DMS79 treated with DMSO at 0.1 percent for 48 hours (cell line): ENCODE data around the gene CARD19.

Source experiments
- DNase-seq: peaks from one replicate; lab custom pipeline; 2025; lab: John Stamatoyannopoulos, UW

Gene CARD19

GRCh38 chr9:93096131-93096802 is at the start of gene CARD19:
Gene CARD19 (plus strand): TSS chr9:93096217. CDS start chr9:93096346, 129 bp downstream.
- DNase-seq, result no peak

- DNase-seq, result no peak
Measured at GRCh38 chr9:93048566-93049448, 47.2 kb upstream of the CARD19 start.

GRCh38 chr9:93049491-93049890 is 46.5 kb upstream of the CARD19 start:
- no peak for DNase-seq

- DNase-seq, result no peak
Measured at GRCh38 chr9:93050231-93050630, 45.8 kb upstream of the CARD19 start.

- no peak for DNase-seq
Measured at GRCh38 chr9:93051680-93052089, 44.3 kb upstream of the CARD19 start.

GRCh38 chr9:93052791-93053540 is 43.1 kb upstream of the CARD19 start:
- DNase-seq, result peak; percentile 59

GRCh38 chr9:93053781-93054331 is 42.2 kb upstream of the CARD19 start:
- no peak for DNase-seq

GRCh38 chr9:93054758-93055704 is 41.0 kb upstream of the CARD19 start:
- DNase-seq, result no peak

- no peak for DNase-seq
Measured at GRCh38 chr9:93057042-93057702, 38.8 kb upstream of the CARD19 start.

GRCh38 chr9:93057703-93058354 is 38.2 kb upstream of the CARD19 start:
- no peak for DNase-seq

- DNase-seq, result no peak
Measured at GRCh38 chr9:93058355-93059010, 37.5 kb upstream of the CARD19 start, which contains the start of gene SUSD3. Gene SUSD3 (plus strand): TSS chr9:93058701. CDS start chr9:93058743, 42 bp downstream.

GRCh38 chr9:93059011-93059714 is 36.9 kb upstream of the CARD19 start:
- DNase-seq, result no peak

- no peak for DNase-seq
Measured at GRCh38 chr9:93059715-93060578, 36.1 kb upstream of the CARD19 start.

- no peak for DNase-seq
Measured at GRCh38 chr9:93060746-93061259, 35.2 kb upstream of the CARD19 start.

GRCh38 chr9:93061260-93061751 is 34.7 kb upstream of the CARD19 start:
- DNase-seq, result no peak

- no peak for DNase-seq
Measured at GRCh38 chr9:93061791-93062763, 33.9 kb upstream of the CARD19 start.
